ENCODE results near the gene SKI. TPM values are rescaled to one million over a fixed set of nuclear protein-coding genes. Genes with fewer than 3 reads are reported as not detected.

SKI gene
- total and polyA plus RNA-seq, 2 donors (not counting 1 experiment from before 2014, with no cell fraction given), result 11.6 to 21.8 TPM

DNA sequence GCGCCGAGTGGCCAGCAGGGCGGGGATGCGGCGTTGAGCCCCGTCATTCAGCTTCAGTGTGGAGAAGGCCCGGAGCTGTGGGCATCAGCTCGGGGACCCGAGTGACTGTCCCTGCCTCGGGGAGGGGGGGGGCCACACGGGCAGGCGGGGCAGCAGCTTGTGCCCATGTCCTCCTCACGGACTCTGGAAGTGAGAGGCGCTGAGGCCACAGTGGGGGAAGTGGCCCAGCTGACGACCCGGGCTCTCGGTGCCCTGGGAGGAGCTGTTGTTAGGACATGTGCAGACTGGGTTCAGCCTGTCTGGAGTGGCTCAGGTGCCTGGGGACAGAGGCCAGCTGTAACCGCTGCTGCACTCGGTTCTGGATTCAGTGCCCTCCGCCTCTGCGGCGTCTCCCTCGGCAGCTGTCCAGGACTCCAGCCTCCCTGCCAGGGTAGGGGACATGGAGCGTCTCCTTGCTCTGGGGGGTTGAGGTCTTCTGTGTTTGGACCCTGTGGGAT lies 71.1 kb downstream of the SKI start:
- Histone ChIP-seq H3K4me2 (ENCODE audit: extremely low read depth, insufficient read depth, low read length) (peak overlapping the region; percentile 17), H3K27ac (ENCODE audit: insufficient read depth, low read length) (peak overlapping the region; percentile 83), H3K79me2 (ENCODE audit: control insufficient read depth, insufficient read depth, low read length) (peaks cover 91% of the 10 kb centered on the region), H4K20me1 (ENCODE audit: control insufficient read depth, extremely low read depth, insufficient read depth, low read length) (no peaks in the 10 kb centered on the region), H3K4me1 (ENCODE audit: control insufficient read depth, extremely low read depth, insufficient read depth, low read length) (peaks cover 23% of the 10 kb centered on the region), H3K4me3 (replicated peaks in 1 of 4; ENCODE audit: control extremely low read depth in 1 of 4, insufficient read depth in 1 of 4, low read depth in 3 of 4, low read length in 4 of 4) (no peak overlapping the region), H3K9ac (ENCODE audit: insufficient read depth, low read length) (no peak overlapping the region), H3K36me3 (ENCODE audit: control insufficient read depth, insufficient read depth, low read length) (peaks cover 4% of the 10 kb centered on the region), H3K9me3 (ENCODE audit: control insufficient read depth, insufficient read depth, low read depth, low read length) (no peaks in the 10 kb centered on the region), H2AFZ (ENCODE audit: low read length) (no peak overlapping the region), H3K27me3 (ENCODE audit: control insufficient read depth, insufficient read depth, low read length) (no peaks in the 10 kb centered on the region)
- DNase-seq (ENCODE audit: low read depth in 2 of 2), result peak in 1 of 2 donors; percentile 54
- TF ChIP-seq EZH2 (IDR thresholded peaks at IDR 0.05; ENCODE audit: low read length, missing control alignments), result no peak
- TF ChIP-seq, protein P1, sequence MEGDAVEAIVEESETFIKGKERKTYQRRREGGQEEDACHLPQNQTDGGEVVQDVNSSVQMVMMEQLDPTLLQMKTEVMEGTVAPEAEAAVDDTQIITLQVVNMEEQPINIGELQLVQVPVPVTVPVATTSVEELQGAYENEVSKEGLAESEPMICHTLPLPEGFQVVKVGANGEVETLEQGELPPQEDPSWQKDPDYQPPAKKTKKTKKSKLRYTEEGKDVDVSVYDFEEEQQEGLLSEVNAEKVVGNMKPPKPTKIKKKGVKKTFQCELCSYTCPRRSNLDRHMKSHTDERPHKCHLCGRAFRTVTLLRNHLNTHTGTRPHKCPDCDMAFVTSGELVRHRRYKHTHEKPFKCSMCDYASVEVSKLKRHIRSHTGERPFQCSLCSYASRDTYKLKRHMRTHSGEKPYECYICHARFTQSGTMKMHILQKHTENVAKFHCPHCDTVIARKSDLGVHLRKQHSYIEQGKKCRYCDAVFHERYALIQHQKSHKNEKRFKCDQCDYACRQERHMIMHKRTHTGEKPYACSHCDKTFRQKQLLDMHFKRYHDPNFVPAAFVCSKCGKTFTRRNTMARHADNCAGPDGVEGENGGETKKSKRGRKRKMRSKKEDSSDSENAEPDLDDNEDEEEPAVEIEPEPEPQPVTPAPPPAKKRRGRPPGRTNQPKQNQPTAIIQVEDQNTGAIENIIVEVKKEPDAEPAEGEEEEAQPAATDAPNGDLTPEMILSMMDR (conservative IDR thresholded peaks at IDR 0.05 in 1 of 2, IDR thresholded peaks at IDR 0.05 in 1 of 2; ENCODE audit: low read depth in 1 of 2, low read length in 2 of 2), result no peak

DNA sequence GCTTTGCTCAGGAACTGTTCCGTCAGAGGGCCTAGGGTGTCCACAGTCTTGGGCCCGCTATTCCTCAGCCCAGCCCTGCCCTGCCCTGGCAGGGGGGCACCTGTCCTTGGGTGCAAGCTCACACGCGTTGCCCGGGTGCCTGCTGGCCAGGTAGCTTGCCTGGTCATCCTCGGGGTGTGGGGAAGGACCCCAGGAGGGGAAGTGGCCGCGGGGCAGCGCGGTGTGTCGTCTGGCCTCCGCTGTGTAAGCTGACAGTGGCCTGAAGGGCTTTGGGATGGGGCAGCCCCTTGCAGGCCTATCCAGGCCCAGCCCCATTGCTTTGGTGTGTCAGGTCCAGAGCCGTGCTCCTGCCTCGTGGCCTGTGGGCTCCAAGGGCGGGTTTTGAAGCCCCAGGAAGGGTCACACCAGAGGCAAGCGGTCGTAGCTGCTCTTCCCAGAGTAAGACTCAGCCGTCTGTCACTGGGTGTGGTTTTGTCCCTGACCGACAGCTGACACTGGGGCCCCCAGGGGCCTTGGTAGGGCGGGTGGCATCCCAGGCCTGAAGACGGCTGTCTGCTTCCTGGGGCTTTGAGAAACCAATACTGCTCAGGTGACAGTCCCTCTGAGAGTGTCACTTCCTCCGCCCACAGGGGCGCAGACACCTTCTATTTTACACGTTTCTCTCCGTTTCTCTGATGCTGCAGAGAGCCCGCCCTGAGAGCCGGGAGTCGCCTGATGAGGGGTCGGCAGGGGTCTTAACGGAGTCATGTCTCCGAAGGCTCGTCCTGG lies 72.1 kb downstream of the SKI start:
- H3K9ac ChIP-seq (ENCODE audit: insufficient read depth, low read length), result peak overlapping the region; percentile 58
- peak overlapping the region in 1 of 4 experiments; percentile 1 for H3K4me3 ChIP-seq (replicated peaks in 1 of 4; ENCODE audit: control extremely low read depth in 1 of 4, insufficient read depth in 1 of 4, low read depth in 3 of 4, low read length in 4 of 4)
- peaks cover 84% of the 10 kb centered on the region for H3K79me2 ChIP-seq (ENCODE audit: control insufficient read depth, insufficient read depth, low read length)
- no peaks in the 10 kb centered on the region for H3K27me3 ChIP-seq (ENCODE audit: control insufficient read depth, insufficient read depth, low read length)
- peak overlapping the region; percentile 7 for H3K4me2 ChIP-seq (ENCODE audit: extremely low read depth, insufficient read depth, low read length)
- H4K20me1 ChIP-seq (ENCODE audit: control insufficient read depth, extremely low read depth, insufficient read depth, low read length), result no peaks in the 10 kb centered on the region
- H3K4me1 ChIP-seq (ENCODE audit: control insufficient read depth, extremely low read depth, insufficient read depth, low read length), result peaks cover 21% of the 10 kb centered on the region
- no peak overlapping the region for H2AFZ ChIP-seq (ENCODE audit: low read length)
- TF ChIP-seq, protein P1 (conservative IDR thresholded peaks at IDR 0.05 in 1 of 2, IDR thresholded peaks at IDR 0.05 in 1 of 2; ENCODE audit: low read depth in 1 of 2, low read length in 2 of 2), result no peak
- TF ChIP-seq EZH2 (IDR thresholded peaks at IDR 0.05; ENCODE audit: low read length, missing control alignments), result no peak
- H3K9me3 ChIP-seq (ENCODE audit: control insufficient read depth, insufficient read depth, low read depth, low read length), result no peaks in the 10 kb centered on the region
- H3K27ac ChIP-seq (ENCODE audit: insufficient read depth, low read length), result peak overlapping the region; percentile 83
- DNase-seq (ENCODE audit: low read depth in 2 of 2), result no peak
- peaks cover 13% of the 10 kb centered on the region for H3K36me3 ChIP-seq (ENCODE audit: control insufficient read depth, insufficient read depth, low read length)

- Histone ChIP-seq H3K4me2 (ENCODE audit: extremely low read depth, insufficient read depth, low read length) (peak overlapping the region; percentile 7), H3K9ac (ENCODE audit: insufficient read depth, low read length) (peak overlapping the region; percentile 58)
- peak; percentile 37 to 64 for DNase-seq (ENCODE audit: low read depth in 2 of 2)
Measured at GRCh38 chr1:2300851-2301606, 72.9 kb downstream of the SKI start.

More at GRCh38 chr1:2300851-2301606, 72.9 kb downstream of the SKI start:
- Histone ChIP-seq H3K27me3 (ENCODE audit: control insufficient read depth, insufficient read depth, low read length) (no peaks in the 10 kb centered on the region), H2AFZ (ENCODE audit: low read length) (no peak overlapping the region), H3K79me2 (ENCODE audit: control insufficient read depth, insufficient read depth, low read length) (peaks cover 76% of the 10 kb centered on the region), H3K4me1 (ENCODE audit: control insufficient read depth, extremely low read depth, insufficient read depth, low read length) (peaks cover 21% of the 10 kb centered on the region), H3K27ac (ENCODE audit: insufficient read depth, low read length) (peak overlapping the region; percentile 83), H3K4me3 (replicated peaks in 1 of 4; ENCODE audit: control extremely low read depth in 1 of 4, insufficient read depth in 1 of 4, low read depth in 3 of 4, low read length in 4 of 4) (peak overlapping the region in 1 of 4 experiments; percentile 14), H4K20me1 (ENCODE audit: control insufficient read depth, extremely low read depth, insufficient read depth, low read length) (no peaks in the 10 kb centered on the region), H3K36me3 (ENCODE audit: control insufficient read depth, insufficient read depth, low read length) (peaks cover 16% of the 10 kb centered on the region), H3K9me3 (ENCODE audit: control insufficient read depth, insufficient read depth, low read depth, low read length) (no peaks in the 10 kb centered on the region)
- TF ChIP-seq, protein P1 (conservative IDR thresholded peaks at IDR 0.05 in 1 of 2, IDR thresholded peaks at IDR 0.05 in 1 of 2; ENCODE audit: low read depth in 1 of 2, low read length in 2 of 2), result no peak
- no peak for TF ChIP-seq EZH2 (IDR thresholded peaks at IDR 0.05; ENCODE audit: low read length, missing control alignments)
